NCI-H2171 treated with DMSO at 0.1 percent for 48 hours (cell line): ENCODE measurements around the gene SLC39A11.
A peak's percentile ranks its signal among the peaks of the same experiment; 100 is the strongest.
"Not testable (repeated sequence)": the region's sequence is repeated elsewhere in the genome, so short reads cannot be mapped to it uniquely, and the experiment has no call there.

ENCODE experiments used
- DNase-seq: peaks from one replicate; lab custom pipeline; 2025; lab: John Stamatoyannopoulos, UW

Gene SLC39A11

DNA sequence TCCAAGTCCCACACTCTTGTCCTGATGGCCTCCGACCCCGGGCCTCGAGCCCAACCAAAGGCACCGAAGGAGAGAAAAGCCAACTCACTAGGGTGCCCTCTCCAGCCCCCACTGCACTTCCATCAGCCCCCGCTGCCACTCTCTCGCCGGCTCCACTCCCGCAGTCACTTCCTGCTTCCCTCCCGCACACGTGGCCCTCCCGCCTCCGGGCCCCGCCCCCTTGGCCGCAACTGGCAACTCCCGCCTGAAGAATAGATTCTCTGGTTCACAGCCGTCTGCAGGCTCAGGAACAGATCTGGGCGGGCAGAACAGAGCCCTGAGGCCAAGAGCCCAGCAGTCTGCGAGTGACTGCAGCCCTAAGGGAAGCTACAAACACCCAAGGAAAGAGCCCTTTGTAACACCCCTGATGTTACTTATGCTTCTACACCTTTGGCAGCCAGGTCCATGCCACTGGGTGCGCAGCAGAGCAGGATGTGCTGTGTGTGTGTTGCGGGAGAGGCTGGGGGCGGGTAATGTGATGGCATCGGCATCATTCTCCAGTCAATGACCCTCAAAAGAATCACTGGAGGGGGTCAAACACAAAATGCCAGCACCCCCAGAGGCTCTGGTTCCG is at the start of gene SLC39A11:
SLC39A11 (minus strand) TSS at position 166 of the 613 bp plus-strand sequence. CDS start 3,924 bp downstream, outside the sequence.
- peak; percentile 95 for DNase-seq

DNA sequence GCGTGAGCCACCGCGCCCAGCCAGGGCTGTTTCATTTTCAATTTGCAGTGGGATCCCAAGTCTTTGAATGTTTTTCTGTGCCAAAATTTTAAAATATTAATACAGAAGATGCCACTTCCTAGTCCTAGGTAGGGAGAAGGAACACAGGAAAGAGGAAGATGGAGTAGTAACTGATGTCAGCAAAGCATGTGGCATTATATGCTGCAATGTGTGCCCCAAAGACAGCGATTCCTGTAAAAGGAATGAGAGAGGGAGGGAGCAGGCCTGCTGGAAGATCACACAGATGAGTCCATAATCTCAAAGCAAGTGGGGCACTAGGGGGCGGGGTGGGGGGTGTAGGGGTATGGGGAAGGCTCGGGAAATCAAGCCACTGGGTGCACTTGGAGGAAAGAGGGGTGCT is 48.9 kb upstream of the SLC39A11 start:
- no peak for DNase-seq

GRCh38 chr17:73140566-73140965 is 48.1 kb upstream of the SLC39A11 start:
- DNase-seq, result no peak

- DNase-seq, result peak; percentile 56
Measured at GRCh38 chr17:73139296-73139695, 46.8 kb upstream of the SLC39A11 start.

GRCh38 chr17:73138541-73139138 is 46.2 kb upstream of the SLC39A11 start:
- DNase-seq, result no peak

DNA sequence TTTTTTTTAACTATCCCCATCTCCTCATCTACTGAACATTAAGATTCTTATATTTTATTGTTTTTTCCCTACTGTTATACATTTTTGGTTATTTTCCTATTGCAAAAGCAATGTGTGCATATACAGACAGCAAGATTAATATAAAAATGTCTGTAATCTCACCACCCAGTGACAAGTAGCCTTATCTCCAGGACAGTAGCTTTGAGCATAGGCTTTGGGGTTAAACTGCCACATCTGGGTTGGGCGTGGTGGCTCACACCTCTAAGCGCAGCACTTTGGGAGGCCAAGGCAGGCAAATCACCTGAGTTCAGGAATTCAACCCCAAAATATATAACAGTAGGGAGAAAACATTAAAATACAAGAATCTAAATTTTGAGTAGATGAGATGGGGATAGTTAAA is 44.9 kb upstream of the SLC39A11 start:
- no peak for DNase-seq

- DNase-seq, result no peak
Measured at GRCh38 chr17:73135766-73136165, 43.3 kb upstream of the SLC39A11 start.

DNA sequence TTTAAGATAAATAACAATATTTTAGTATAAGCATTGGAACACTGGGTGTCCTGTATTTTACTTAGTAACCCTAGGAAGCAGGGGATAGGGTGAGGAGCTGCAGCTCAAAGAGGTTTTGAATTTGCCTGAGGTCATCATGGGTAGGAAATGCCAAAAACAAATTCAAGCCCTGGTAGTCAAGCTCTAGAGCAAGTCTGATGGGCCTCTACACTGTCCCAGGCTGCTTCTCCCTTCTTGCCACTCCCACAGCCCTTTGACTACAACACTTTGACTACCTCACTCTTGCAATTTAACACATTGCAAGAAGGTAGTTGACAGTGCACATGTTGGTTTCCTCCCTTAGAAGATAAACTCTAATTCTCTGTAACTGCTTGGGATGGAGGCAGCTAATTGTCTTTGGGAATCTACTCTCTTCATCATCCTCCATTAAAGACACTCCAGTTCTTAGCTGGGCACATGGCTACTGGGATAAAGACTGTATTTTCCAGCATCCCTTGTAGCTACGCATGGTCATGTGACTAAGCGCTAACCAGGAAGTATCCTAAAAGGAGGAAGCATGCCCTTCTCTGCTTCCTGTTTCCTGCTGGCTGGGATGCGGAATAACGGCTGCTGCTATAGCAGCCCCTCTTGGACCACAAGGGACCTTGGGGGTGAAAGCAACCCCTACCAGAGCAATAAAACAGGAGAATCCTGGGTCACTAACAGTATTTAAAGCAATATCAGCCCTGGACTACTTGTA is 41.6 kb upstream of the SLC39A11 start:
- no peak for DNase-seq

GRCh38 chr17:73132085-73132492 is 39.6 kb upstream of the SLC39A11 start:
- no peak for DNase-seq

GRCh38 chr17:73131439-73131838 is 39.0 kb upstream of the SLC39A11 start:
- not testable (repeated sequence) for DNase-seq

GRCh38 chr17:73130977-73131376 is 38.5 kb upstream of the SLC39A11 start:
- no peak for DNase-seq

GRCh38 chr17:73128496-73128895 is 36.0 kb upstream of the SLC39A11 start:
- DNase-seq, result no peak

DNA sequence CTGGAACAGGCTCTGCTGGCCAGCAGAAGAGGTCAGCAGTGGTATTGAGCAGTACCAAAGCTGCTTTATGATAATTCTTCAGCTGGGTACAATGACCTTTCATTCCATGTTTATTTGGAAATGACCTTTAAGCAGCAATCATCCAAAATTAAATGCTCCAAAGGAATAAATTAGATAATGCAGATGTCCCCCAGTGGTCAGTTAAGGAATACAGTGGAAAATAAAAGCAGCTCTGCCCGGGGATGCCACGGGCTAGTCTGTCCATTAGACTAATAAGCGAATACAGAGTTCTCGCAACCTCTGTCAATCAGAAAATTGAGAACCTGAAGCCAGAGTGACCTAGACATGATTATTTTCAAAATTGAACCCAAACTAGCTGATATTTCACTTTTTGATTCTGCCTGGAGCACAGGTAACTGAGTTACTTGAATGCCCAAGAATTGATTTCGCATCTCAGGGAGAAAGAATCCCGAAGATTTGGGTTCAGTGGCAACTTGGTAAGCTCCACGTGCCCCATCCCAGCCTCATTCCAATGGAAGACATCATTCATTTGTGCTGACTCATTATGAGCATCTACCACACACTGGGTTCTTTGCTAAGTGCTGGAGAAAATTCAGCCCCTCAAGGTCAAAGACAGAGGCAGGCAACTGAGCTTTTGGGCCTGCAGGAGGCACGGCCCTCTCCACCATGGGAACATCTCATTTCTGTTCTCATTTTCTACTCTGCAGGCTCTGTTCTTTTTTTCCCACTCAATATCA is 34.4 kb upstream of the SLC39A11 start:
- DNase-seq, result no peak

- no peak for DNase-seq
Measured at GRCh38 chr17:73123606-73124320, 31.3 kb upstream of the SLC39A11 start.

DNA sequence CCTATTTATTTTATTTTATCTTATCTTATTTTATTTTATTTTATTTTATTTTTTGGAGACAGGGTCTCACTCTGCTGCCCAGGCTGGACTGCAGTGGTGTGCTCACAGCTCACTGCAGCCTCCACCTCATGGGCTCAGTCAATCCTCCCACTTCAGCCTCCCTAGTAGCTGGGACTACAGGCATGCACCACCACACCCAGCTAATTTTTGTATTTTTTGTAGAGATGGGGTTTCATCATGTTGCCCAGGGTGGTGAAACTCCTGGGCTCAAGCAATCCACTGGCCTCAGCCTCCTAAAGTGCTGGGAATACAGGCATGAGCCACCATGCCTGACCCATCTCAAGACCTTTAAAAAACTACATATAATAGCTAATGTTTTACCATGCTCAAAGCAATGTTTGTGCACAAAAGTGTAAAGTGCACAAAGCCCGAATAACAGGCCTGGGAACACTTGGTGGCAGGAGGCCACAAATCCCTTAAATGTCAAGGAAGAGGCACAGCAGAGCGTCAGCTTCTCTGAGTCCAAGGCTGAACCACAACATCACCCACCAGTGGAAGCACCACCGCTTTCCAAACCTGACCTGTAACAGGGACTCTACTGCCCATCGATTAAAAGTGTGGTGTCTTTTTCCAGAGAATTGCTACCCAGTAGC is 30.6 kb upstream of the SLC39A11 start:
- DNase-seq, result no peak

DNA sequence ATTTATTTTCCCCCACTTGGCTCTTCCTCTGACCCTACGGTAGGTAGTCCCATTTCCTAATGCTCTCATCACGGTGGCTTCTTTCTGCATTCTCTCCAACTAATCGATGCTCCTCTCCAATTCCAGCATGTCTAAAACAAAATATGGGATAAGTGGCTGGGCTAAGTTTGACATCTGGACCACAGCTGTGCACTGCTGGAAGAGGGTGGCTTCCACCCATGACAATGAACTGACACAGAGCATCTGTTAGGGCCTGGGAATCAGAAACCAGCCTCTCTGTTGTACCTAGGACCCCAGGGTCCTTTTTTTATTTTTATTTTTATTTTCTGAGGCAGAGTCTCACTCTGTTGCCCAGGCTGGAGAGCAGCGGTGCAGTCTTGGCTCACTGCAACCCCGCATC is 29.0 kb upstream of the SLC39A11 start:
- DNase-seq, result no peak

DNA sequence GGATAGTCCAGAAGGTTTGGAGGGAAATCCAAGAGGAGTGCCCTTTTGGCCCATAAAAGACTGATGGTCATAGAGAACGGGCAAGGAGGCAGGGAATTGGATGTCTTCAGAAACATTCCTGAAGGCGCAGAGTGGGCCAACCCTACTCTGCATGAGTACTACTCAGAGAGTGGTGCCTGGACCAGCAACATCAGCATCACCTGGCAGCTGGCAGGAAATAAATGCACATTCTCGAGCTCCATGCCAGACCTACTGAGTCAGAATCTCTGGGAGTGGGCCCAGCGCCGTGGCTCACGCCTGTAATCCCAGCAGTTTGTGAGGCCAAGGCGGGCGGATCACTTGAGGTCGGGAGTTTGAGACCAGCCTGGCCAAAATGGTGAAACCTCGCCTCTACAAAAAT is 27.1 kb upstream of the SLC39A11 start:
- DNase-seq, result no peak

- peak; percentile 99 for DNase-seq
Measured at GRCh38 chr17:73118951-73119391, 26.5 kb upstream of the SLC39A11 start.

DNA sequence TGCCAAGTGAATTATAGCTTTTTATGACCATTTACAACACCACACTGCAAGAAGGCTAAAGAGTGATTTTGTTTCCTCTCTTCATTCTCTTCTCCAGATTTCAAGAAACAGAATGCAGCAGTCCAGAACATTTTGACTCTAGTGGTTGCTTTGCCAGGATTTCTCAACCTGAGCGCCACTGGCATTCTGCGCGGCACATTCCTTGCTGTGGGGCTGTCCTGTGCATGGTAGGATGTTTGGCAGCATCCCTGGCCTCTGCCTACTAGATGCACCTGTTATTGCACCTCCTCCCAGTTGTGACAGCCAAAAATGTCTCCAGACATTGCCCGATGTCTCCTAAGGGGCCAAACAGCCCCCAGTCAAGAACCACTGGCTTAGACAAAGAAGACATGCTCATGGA is 25.7 kb upstream of the SLC39A11 start:
- DNase-seq, result no peak

DNA sequence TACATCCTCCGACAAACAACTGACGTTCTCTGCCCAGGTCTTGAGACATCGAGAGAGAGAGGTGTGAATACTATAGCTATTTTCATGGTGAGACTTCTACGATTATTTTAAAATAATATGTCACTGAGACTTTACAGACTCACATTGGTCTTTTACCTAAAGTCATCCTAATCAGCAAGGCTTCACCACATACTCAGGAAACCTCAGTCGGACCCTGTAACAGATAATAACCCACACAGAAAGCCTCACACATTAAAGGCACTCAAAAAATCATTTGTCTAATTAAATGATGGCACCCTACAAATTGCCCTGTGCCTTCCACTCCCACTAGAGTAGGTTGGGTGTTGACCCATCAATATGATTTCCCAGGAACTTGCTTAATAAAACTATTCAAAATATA is 19.8 kb upstream of the SLC39A11 start:
- DNase-seq, result no peak

- no peak for DNase-seq
Measured at GRCh38 chr17:73111386-73111785, 18.9 kb upstream of the SLC39A11 start.
